Measurements from ENCODE around the gene MTMR1. TPM values are rescaled to one million over a fixed set of nuclear protein-coding genes. Genes with fewer than 3 reads are reported as not detected.

The MTMR1 gene
- total RNA-seq, 1 experiment from 2014 or later: 15.6 TPM

DNA sequence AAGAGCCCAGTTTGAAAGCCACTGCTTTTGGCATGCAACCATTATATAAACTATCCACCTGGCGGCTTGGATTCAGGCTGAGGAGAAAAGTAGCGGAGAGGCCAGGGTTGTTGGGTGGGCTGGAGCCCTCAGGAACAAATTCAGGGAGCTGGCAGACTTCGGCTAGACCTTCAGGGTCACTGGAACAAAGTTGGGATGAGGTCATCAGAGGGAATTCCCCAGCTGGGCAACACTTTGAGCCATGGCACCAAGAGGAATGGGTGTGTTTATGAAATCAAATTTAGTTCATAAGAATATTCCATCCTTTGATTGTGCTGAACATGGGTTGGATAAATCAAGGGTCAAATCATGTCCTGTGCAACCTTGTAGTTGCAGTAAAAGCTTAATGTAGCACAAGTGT is 22.0 kb downstream of the MTMR1 start:
- H3K27me3 Mint-ChIP-seq (ENCODE audit: low read depth): no peaks in the 10 kb centered on the region
- ATAC-seq (no peak), DNase-seq (ENCODE audit: low spot score) (no peak)
- peaks cover 16% of the 10 kb centered on the region for H3K4me1 Mint-ChIP-seq
- no peak overlapping the region for H3K27ac Mint-ChIP-seq
- no peaks in the 10 kb centered on the region for H3K9me3 Mint-ChIP-seq
- ChIA-PET POLR2A (no interaction called here), CTCF (interaction anchor here (3.3 kb wide), 1 partner anchor 31 kb away, joined by 14 read pairs; no protein-coding TSS in a partner anchor)
- H3K36me3 Mint-ChIP-seq: no peaks in the 10 kb centered on the region
- H3K4me3 Mint-ChIP-seq: no peak overlapping the region
- TF ChIP-seq ZNF121 (CRISPR knock-in tag; IDR thresholded peaks at IDR 0.05) (no peak), GRHL2 (CRISPR knock-in tag; IDR thresholded peaks at IDR 0.05; ENCODE audit: insufficient replicate concordance, severe bottlenecking) (no peak)

DNA sequence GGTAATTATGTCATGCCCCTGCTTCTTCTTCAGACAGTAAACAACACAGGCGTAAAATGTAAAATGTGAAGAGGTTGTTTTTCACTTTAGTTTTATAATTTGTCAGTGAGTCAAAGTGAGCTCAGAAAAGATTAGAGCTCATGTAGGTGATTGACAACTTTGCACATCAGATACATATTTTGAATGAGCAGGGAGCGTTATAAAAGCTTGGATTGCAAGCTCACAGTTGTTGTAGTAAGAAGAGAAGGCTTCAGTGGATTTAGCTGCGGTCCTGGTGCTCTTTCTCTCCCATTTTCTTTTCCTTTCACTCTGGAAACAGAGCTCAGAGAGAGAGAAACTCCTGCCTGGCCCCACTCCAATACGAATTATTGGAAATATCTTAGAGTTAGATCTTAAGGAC is 26.4 kb downstream of the MTMR1 start:
- CTCF ChIA-PET: interaction anchor here (0.8 kb wide), 1 partner anchor 175 kb away, joined by 4 read pairs; no protein-coding TSS in a partner anchor
- H3K4me1 Mint-ChIP-seq: no peaks in the 10 kb centered on the region
- no peak for DNase-seq (ENCODE audit: low spot score)
- ATAC-seq: no peak
- TF ChIP-seq, protein P1, sequence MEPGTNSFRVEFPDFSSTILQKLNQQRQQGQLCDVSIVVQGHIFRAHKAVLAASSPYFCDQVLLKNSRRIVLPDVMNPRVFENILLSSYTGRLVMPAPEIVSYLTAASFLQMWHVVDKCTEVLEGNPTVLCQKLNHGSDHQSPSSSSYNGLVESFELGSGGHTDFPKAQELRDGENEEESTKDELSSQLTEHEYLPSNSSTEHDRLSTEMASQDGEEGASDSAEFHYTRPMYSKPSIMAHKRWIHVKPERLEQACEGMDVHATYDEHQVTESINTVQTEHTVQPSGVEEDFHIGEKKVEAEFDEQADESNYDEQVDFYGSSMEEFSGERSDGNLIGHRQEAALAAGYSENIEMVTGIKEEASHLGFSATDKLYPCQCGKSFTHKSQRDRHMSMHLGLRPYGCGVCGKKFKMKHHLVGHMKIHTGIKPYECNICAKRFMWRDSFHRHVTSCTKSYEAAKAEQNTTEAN (CRISPR knock-in tag; IDR thresholded peaks at IDR 0.05): no peak
- TF ChIP-seq ZNF671 (CRISPR knock-in tag; IDR thresholded peaks at IDR 0.05) (no peak), NFATC4 (CRISPR knock-in tag; IDR thresholded peaks at IDR 0.05) (no peak), SMAD4 (CRISPR knock-in tag; IDR thresholded peaks at IDR 0.05) (no peak), ZNF232 (CRISPR knock-in tag; IDR thresholded peaks at IDR 0.05) (no peak), IRF2 (CRISPR knock-in tag; IDR thresholded peaks at IDR 0.05; ENCODE audit: borderline replicate concordance, low read depth) (no peak), TEAD4 (CRISPR knock-in tag; IDR thresholded peaks at IDR 0.05) (no peak), GTF2I (CRISPR knock-in tag; conservative IDR thresholded peaks at IDR 0.05) (no peak)
- TF ChIP-seq, protein P2, sequence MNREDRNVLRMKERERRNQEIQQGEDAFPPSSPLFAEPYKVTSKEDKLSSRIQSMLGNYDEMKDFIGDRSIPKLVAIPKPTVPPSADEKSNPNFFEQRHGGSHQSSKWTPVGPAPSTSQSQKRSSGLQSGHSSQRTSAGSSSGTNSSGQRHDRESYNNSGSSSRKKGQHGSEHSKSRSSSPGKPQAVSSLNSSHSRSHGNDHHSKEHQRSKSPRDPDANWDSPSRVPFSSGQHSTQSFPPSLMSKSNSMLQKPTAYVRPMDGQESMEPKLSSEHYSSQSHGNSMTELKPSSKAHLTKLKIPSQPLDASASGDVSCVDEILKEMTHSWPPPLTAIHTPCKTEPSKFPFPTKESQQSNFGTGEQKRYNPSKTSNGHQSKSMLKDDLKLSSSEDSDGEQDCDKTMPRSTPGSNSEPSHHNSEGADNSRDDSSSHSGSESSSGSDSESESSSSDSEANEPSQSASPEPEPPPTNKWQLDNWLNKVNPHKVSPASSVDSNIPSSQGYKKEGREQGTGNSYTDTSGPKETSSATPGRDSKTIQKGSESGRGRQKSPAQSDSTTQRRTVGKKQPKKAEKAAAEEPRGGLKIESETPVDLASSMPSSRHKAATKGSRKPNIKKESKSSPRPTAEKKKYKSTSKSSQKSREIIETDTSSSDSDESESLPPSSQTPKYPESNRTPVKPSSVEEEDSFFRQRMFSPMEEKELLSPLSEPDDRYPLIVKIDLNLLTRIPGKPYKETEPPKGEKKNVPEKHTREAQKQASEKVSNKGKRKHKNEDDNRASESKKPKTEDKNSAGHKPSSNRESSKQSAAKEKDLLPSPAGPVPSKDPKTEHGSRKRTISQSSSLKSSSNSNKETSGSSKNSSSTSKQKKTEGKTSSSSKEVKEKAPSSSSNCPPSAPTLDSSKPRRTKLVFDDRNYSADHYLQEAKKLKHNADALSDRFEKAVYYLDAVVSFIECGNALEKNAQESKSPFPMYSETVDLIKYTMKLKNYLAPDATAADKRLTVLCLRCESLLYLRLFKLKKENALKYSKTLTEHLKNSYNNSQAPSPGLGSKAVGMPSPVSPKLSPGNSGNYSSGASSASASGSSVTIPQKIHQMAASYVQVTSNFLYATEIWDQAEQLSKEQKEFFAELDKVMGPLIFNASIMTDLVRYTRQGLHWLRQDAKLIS (CRISPR knock-in tag; IDR thresholded peaks at IDR 0.05; ENCODE audit: borderline replicate concordance): no peak
- TF ChIP-seq, protein P3, sequence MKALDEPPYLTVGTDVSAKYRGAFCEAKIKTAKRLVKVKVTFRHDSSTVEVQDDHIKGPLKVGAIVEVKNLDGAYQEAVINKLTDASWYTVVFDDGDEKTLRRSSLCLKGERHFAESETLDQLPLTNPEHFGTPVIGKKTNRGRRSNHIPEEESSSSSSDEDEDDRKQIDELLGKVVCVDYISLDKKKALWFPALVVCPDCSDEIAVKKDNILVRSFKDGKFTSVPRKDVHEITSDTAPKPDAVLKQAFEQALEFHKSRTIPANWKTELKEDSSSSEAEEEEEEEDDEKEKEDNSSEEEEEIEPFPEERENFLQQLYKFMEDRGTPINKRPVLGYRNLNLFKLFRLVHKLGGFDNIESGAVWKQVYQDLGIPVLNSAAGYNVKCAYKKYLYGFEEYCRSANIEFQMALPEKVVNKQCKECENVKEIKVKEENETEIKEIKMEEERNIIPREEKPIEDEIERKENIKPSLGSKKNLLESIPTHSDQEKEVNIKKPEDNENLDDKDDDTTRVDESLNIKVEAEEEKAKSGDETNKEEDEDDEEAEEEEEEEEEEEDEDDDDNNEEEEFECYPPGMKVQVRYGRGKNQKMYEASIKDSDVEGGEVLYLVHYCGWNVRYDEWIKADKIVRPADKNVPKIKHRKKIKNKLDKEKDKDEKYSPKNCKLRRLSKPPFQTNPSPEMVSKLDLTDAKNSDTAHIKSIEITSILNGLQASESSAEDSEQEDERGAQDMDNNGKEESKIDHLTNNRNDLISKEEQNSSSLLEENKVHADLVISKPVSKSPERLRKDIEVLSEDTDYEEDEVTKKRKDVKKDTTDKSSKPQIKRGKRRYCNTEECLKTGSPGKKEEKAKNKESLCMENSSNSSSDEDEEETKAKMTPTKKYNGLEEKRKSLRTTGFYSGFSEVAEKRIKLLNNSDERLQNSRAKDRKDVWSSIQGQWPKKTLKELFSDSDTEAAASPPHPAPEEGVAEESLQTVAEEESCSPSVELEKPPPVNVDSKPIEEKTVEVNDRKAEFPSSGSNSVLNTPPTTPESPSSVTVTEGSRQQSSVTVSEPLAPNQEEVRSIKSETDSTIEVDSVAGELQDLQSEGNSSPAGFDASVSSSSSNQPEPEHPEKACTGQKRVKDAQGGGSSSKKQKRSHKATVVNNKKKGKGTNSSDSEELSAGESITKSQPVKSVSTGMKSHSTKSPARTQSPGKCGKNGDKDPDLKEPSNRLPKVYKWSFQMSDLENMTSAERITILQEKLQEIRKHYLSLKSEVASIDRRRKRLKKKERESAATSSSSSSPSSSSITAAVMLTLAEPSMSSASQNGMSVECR (CRISPR knock-in tag; IDR thresholded peaks at IDR 0.05; ENCODE audit: borderline replicate concordance): no peak
- TF ChIP-seq, protein P4, sequence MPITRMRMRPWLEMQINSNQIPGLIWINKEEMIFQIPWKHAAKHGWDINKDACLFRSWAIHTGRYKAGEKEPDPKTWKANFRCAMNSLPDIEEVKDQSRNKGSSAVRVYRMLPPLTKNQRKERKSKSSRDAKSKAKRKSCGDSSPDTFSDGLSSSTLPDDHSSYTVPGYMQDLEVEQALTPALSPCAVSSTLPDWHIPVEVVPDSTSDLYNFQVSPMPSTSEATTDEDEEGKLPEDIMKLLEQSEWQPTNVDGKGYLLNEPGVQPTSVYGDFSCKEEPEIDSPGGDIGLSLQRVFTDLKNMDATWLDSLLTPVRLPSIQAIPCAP (CRISPR knock-in tag; IDR thresholded peaks at IDR 0.05): no peak
- H3K27ac Mint-ChIP-seq: no peak overlapping the region
- peaks cover 10% of the 10 kb centered on the region for H3K36me3 Mint-ChIP-seq
- H3K27me3 Mint-ChIP-seq (ENCODE audit: low read depth): no peaks in the 10 kb centered on the region
- POLR2A ChIA-PET: no interaction called here
- H3K4me3 Mint-ChIP-seq: no peak overlapping the region
- peaks cover 4% of the 10 kb centered on the region; the same call in 1 of the 2 replicates for H3K9me3 Mint-ChIP-seq

Data from WTC11 (cell line).